Hypothalamus (tissue), 51 donors: ENCODE results near the gene NEURL1B.
"Not testable (repeated sequence)": the region's sequence is repeated elsewhere in the genome, so short reads cannot be mapped to it uniquely, and the experiment has no call there.

ENCODE experiments used
- DNase-seq, 51 donors: peaks; one replicate each; lab custom pipeline; 2025; lab: John Stamatoyannopoulos, UW

The NEURL1B gene

GRCh38 chr5:172648755-172649154 lies 7.7 kb downstream of the NEURL1B start:
- no peak for DNase-seq

GRCh38 chr5:172656496-172656895 lies 15.4 kb downstream of the NEURL1B start:
- DNase-seq: not testable (repeated sequence)

GRCh38 chr5:172657524-172658233 lies 16.6 kb downstream of the NEURL1B start:
- not testable (repeated sequence) for DNase-seq

GRCh38 chr5:172658391-172658790 lies 17.3 kb downstream of the NEURL1B start:
- no peak for DNase-seq

- peak in 1 of 51 donors; percentile 12 for DNase-seq
These were observed 18.0 kb downstream of the NEURL1B start for GRCh38 chr5:172658961-172659501.

GRCh38 chr5:172659570-172659908 lies 18.5 kb downstream of the NEURL1B start:
- no peak for DNase-seq

GRCh38 chr5:172659909-172660628 lies 19.0 kb downstream of the NEURL1B start:
- peak in 45 of 51 donors; percentile 9 to 86 (median 62) for DNase-seq

- DNase-seq: no peak
These were observed 19.9 kb downstream of the NEURL1B start for GRCh38 chr5:172660974-172661373.

- DNase-seq: no peak
These were observed 20.5 kb downstream of the NEURL1B start for GRCh38 chr5:172661526-172661925.

GRCh38 chr5:172662596-172662995 lies 21.5 kb downstream of the NEURL1B start:
- no peak for DNase-seq

GRCh38 chr5:172664018-172664417 lies 23.0 kb downstream of the NEURL1B start:
- no peak for DNase-seq

- DNase-seq: no peak
These were observed 23.8 kb downstream of the NEURL1B start for GRCh38 chr5:172664681-172665541.

- DNase-seq: no peak
These were observed 25.2 kb downstream of the NEURL1B start for GRCh38 chr5:172666251-172666650.

GRCh38 chr5:172667786-172668593 lies 26.9 kb downstream of the NEURL1B start:
- no peak for DNase-seq

GRCh38 chr5:172668594-172669071 lies 27.6 kb downstream of the NEURL1B start:
- DNase-seq: no peak

GRCh38 chr5:172669386-172670004 lies 28.4 kb downstream of the NEURL1B start:
- DNase-seq: no peak

- no peak for DNase-seq
These were observed 28.9 kb downstream of the NEURL1B start for GRCh38 chr5:172670005-172670402.

GRCh38 chr5:172670444-172670843 lies 29.4 kb downstream of the NEURL1B start:
- no peak for DNase-seq

- no peak for DNase-seq
These were observed 30.0 kb downstream of the NEURL1B start for GRCh38 chr5:172671091-172671490.

- DNase-seq: no peak
These were observed 31.6 kb downstream of the NEURL1B start for GRCh38 chr5:172672681-172673080.
